ENCODE results near the gene ITGB2.

ITGB2 gene

DNA sequence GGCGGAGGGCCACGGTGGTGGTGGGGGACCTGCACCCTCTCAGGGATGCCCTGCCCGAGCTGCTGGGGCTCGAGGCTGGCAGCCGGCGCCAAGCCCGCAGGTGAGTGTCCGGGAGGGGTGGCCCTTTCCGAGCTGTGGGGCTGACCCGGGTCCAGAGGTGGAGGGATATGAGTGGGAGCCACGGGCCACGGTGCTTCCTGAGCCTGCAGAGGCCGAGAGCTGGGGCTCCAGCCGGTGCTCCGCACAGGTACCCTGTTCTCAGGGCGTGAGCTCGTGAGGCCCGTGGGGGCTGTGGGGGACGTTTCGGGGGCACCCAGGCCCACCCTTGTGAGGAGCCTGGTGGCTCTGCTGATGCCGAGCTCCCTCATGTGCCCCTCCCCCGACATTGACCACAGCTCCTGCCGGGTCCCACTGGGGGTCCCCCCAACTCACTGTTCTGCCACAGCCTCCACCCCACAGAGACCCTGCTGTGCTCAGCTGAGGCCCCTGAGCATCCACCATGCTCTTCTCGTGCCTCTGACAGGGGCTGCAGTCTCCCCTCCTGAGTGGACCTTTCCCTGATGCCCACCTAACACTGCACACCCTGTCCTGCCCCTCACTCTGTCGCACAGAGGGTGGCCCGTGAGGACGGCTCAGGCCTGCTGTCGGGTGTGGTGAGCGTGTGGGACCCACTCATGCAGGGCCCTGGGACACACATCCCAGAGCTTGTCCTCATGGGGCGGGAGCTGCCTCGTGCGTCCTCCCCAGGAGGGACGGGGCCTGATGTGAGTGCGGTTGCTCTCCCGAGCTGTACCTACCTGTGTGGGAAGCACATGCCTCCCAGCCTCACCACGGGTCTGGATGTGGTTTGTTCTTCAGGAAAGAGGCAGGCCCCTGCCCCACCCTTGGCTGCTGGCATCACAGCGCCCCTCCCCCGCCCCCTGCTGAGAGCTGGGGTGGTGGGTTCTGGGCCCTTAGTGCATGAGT is 46.7 kb upstream of the ITGB2 start:
- Histone ChIP-seq H3K79me2 (peaks cover 2% of the 10 kb centered on the region), H3K9ac (no peak overlapping the region), H3K27me3 (ENCODE audit: control insufficient read depth, insufficient read depth, low read length) (no peaks in the 10 kb centered on the region), H3K27ac (no peak overlapping the region), H3K4me3 (ENCODE audit: low read depth, low read length) (no peak overlapping the region), H2AFZ (no peak overlapping the region), H3K36me3 (ENCODE audit: control insufficient read depth, insufficient read depth, low read length) (no peaks in the 10 kb centered on the region), H3K4me2 (ENCODE audit: low read length) (no peak overlapping the region), H3K4me1 (no peaks in the 10 kb centered on the region), H3K9me3 (ENCODE audit: control insufficient read depth, low read length) (no peaks in the 10 kb centered on the region)
- no peak for TF ChIP-seq CTCF (IDR thresholded peaks at IDR 0.05)

GRCh38 chr21:44966135-44967081 is 45.7 kb upstream of the ITGB2 start:
- no peaks in the 10 kb centered on the region for H3K4me1 ChIP-seq
- H3K36me3 ChIP-seq (ENCODE audit: control insufficient read depth, insufficient read depth, low read length), result no peaks in the 10 kb centered on the region
- no peak overlapping the region for H2AFZ ChIP-seq
- H3K9me3 ChIP-seq (ENCODE audit: control insufficient read depth, low read length), result no peaks in the 10 kb centered on the region
- H3K27me3 ChIP-seq (ENCODE audit: control insufficient read depth, insufficient read depth, low read length), result no peaks in the 10 kb centered on the region
- no peak overlapping the region for H3K27ac ChIP-seq
- H3K4me2 ChIP-seq (ENCODE audit: low read length), result no peak overlapping the region
- H3K4me3 ChIP-seq (ENCODE audit: low read depth, low read length), result no peak overlapping the region
- H3K9ac ChIP-seq, result no peak overlapping the region
- H3K79me2 ChIP-seq, result peaks cover 2% of the 10 kb centered on the region
- TF ChIP-seq CTCF (IDR thresholded peaks at IDR 0.05), result no peak

DNA sequence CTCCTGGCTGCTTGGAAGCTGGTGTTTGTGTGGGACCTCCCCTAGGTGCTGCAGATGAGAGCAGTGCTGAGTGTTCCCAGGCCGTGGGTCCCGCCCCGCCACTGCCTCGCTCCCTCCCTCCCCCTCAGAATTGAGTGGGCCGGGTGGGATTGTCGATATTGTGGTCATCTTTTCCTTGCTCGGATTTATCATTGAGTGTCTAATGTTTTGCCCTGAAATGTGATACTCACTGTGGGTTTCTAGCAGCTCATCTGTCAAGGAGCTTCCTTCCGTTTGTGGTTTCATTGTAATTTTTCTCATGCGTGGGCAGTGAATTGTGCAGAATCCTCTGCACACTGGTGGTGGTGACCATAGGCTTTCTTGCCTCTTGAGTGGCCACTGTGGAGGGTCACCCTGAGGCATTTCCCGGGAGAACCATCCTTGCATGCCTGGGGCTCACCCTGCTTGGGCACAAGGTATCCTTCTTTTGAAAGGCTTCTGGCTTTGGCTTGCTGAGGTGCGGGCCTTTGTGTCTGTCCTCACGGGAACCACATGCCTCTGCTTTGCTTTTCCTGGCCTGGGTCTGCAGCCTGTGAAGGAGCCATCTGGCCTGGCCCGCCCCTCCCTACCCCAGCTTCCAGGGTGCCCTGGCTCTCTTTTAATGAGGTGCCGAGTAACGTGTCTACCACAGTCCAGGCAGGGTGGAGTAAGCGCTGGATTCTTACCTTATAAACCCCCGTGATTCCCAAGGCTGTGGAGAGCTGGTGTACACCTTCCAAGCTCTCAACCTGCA is 44.7 kb upstream of the ITGB2 start:
- Histone ChIP-seq H3K36me3 (ENCODE audit: control insufficient read depth, insufficient read depth, low read length) (no peaks in the 10 kb centered on the region), H3K27me3 (ENCODE audit: control insufficient read depth, insufficient read depth, low read length) (no peaks in the 10 kb centered on the region), H3K27ac (no peak overlapping the region), H2AFZ (no peak overlapping the region), H3K9ac (no peak overlapping the region), H3K79me2 (peaks cover 2% of the 10 kb centered on the region), H3K4me1 (no peaks in the 10 kb centered on the region), H3K4me3 (ENCODE audit: low read depth, low read length) (no peak overlapping the region), H3K4me2 (ENCODE audit: low read length) (no peak overlapping the region), H3K9me3 (ENCODE audit: control insufficient read depth, low read length) (no peaks in the 10 kb centered on the region)
- no peak for TF ChIP-seq CTCF (IDR thresholded peaks at IDR 0.05)

DNA sequence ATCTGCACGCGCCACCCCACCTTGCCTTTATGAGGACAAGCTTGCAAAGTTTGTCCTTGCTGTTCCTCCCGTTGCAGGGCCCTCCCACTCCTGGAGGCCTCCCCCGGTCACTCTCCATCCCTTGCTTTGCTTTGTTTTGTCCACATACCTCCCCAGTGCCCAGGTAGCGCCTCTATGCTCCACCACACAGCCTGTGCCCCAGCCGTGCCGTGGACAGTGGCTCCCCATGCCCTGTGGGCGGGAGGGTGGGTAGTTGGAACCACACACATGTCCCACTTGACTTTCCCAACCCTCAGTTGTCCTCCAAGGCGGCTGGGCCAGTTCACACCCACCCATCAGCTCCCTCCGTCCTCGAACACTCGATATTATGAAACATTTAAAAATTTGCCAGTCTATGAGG is 43.7 kb upstream of the ITGB2 start:
- H3K27ac ChIP-seq, result no peak overlapping the region
- H3K4me1 ChIP-seq, result no peaks in the 10 kb centered on the region

More for the DNA sequence above, 43.7 kb upstream of the ITGB2 start:
- Histone ChIP-seq H3K9ac (no peak overlapping the region), H3K4me2 (ENCODE audit: low read length) (no peak overlapping the region), H3K27me3 (ENCODE audit: control insufficient read depth, insufficient read depth, low read length) (no peaks in the 10 kb centered on the region), H3K4me3 (ENCODE audit: low read depth, low read length) (no peak overlapping the region), H3K36me3 (ENCODE audit: control insufficient read depth, insufficient read depth, low read length) (no peaks in the 10 kb centered on the region), H3K79me2 (peaks cover 2% of the 10 kb centered on the region), H2AFZ (no peak overlapping the region), H3K9me3 (ENCODE audit: control insufficient read depth, low read length) (no peaks in the 10 kb centered on the region)
- TF ChIP-seq CTCF (IDR thresholded peaks at IDR 0.05), result no peak
